Activated T-helper 1 cell treated with Interleukin-2 at 50 U/mL for 16 hours (primary cell): ENCODE data around the gene VSTM5.

Experiments
- DNase-seq: peaks from one replicate; pipeline ENCODE4 v3.0.0-alpha.2; 2020; ENCODE audit warnings: low read depth

Gene VSTM5

GRCh38 chr11:93842461-93842860, 8.0 kb downstream of the VSTM5 start:
- DNase-seq: no peak

- no peak for DNase-seq
Observed at GRCh38 chr11:93842034-93842433, 8.4 kb downstream of the VSTM5 start.

- no peak for DNase-seq
Observed at GRCh38 chr11:93841446-93841845, 9.0 kb downstream of the VSTM5 start.

- no peak for DNase-seq
Observed at GRCh38 chr11:93840981-93841380, 9.4 kb downstream of the VSTM5 start.

- no peak for DNase-seq
Observed at GRCh38 chr11:93840180-93840579, 10.2 kb downstream of the VSTM5 start.

GRCh38 chr11:93838967-93839366, 11.5 kb downstream of the VSTM5 start:
- no peak for DNase-seq

- DNase-seq: no peak
Observed at GRCh38 chr11:93832780-93833179, 17.6 kb downstream of the VSTM5 start.

- no peak for DNase-seq
Observed at GRCh38 chr11:93831343-93832127, 18.9 kb downstream of the VSTM5 start.

GRCh38 chr11:93829598-93829997, 20.8 kb downstream of the VSTM5 start:
- no peak for DNase-seq

- DNase-seq: no peak
Observed at GRCh38 chr11:93827363-93827762, 23.1 kb downstream of the VSTM5 start.

GRCh38 chr11:93823210-93823609, 27.2 kb downstream of the VSTM5 start:
- DNase-seq: no peak

GRCh38 chr11:93822359-93822758, 28.1 kb downstream of the VSTM5 start:
- no peak for DNase-seq

GRCh38 chr11:93821617-93822016, 28.8 kb downstream of the VSTM5 start:
- no peak for DNase-seq

- DNase-seq: no peak
Observed at GRCh38 chr11:93820847-93821246, 29.6 kb downstream of the VSTM5 start.

GRCh38 chr11:93819966-93820695, 30.3 kb downstream of the VSTM5 start:
- no peak for DNase-seq

GRCh38 chr11:93817426-93818348, 32.7 kb downstream of the VSTM5 start:
- DNase-seq: no peak

- no peak for DNase-seq
Observed at GRCh38 chr11:93814966-93815633, 35.3 kb downstream of the VSTM5 start.

- DNase-seq: no peak
Observed at GRCh38 chr11:93813974-93814373, 36.4 kb downstream of the VSTM5 start.

- DNase-seq: no peak
Observed at GRCh38 chr11:93807980-93808379, 42.4 kb downstream of the VSTM5 start.

GRCh38 chr11:93804879-93805278, 45.5 kb downstream of the VSTM5 start:
- no peak for DNase-seq

GRCh38 chr11:93801366-93801765, 49.1 kb downstream of the VSTM5 start:
- DNase-seq: no peak
